GM12878 (cell line): ENCODE results near the gene GSAP.

ENCODE experiments used
- EGR1 ChIP-seq, 2 experiments: IDR thresholded peaks; 1 replicate in 1 of 2; 2 replicates in 1 of 2; pipeline ENCODE4 v1.6.1; 2011 to 2012; ENCODE audit warnings: low read depth in 2 of 2, low read length in 2 of 2, borderline replicate concordance in 1 of 2, mild to moderate bottlenecking in 1 of 2, moderate library complexity in 1 of 2
- FOXK2 ChIP-seq: fragments of 450-650 bp; IDR thresholded peaks from 2 replicates; pipeline ENCODE4 v1.6.1; 2017; ENCODE audit warnings: mild to moderate bottlenecking, moderate library complexity
- FOXM1 ChIP-seq: IDR thresholded peaks from 2 replicates; pipeline ENCODE4 v1.6.1; 2012; ENCODE audit warnings: low read depth, mild to moderate bottlenecking, inconsistent platforms, low read length, moderate library complexity
- HCFC1 ChIP-seq: fragments of 150-350 bp; IDR thresholded peaks from 2 replicates; pipeline ENCODE4 v1.6.1; 2014; ENCODE audit warnings: low read length
- HDGF ChIP-seq: fragments of 450-650 bp; IDR thresholded peaks from 2 replicates; pipeline ENCODE4 v1.6.1; 2016; ENCODE audit warnings: antibody characterized with exemption
- POLR2A ChIP-seq: IDR thresholded peaks from 2 replicates; pipeline ENCODE4 v1.6.1; 2011; ENCODE audit warnings: low read depth, mild to moderate bottlenecking, low read length
- POLR2AphosphoS2 ChIP-seq: IDR thresholded peaks from 2 replicates; pipeline ENCODE4 v1.6.1; 2011; ENCODE audit warnings: low read depth, mild to moderate bottlenecking, low read length, improper control_type of control experiment, moderate library complexity
- RELA ChIP-seq: fragments of 450-650 bp; IDR thresholded peaks from 2 replicates; pipeline ENCODE4 v1.8.0; 2014; ENCODE audit warnings: borderline replicate concordance; ENCODE audit not compliant: partially characterized antibody
- RFX5 ChIP-seq: IDR thresholded peaks from 2 replicates; pipeline ENCODE4 v1.6.1; 2011; ENCODE audit warnings: low read depth, low read length, improper control_type of control experiment
- SREBF2 ChIP-seq: IDR thresholded peaks from 2 replicates; pipeline ENCODE4 v1.6.1; 2012; ENCODE audit warnings: mild to moderate bottlenecking, low read length
- TBL1XR1 ChIP-seq: IDR thresholded peaks from 2 replicates; pipeline ENCODE4 v1.6.1; 2012; ENCODE audit warnings: low read depth, low read length, improper control_type of control experiment
- TF ChIP-seq, protein P1 (sequence below), 3 experiments: IDR thresholded peaks in 2 of 3; conservative IDR thresholded peaks in 1 of 3; 2 replicates each; pipeline ENCODE4 v1.5.1; 2011; ENCODE audit warnings: low read depth in 3 of 3, low read length in 3 of 3, mild to moderate bottlenecking in 3 of 3, control low read depth in 2 of 3, moderate library complexity in 2 of 3, inconsistent platforms in 1 of 3, mixed read lengths in 1 of 3; ENCODE audit not compliant: control insufficient read depth in 2 of 3, insufficient read depth in 1 of 3; ENCODE audit errors: extremely low read depth in 1 of 3

DNA sequence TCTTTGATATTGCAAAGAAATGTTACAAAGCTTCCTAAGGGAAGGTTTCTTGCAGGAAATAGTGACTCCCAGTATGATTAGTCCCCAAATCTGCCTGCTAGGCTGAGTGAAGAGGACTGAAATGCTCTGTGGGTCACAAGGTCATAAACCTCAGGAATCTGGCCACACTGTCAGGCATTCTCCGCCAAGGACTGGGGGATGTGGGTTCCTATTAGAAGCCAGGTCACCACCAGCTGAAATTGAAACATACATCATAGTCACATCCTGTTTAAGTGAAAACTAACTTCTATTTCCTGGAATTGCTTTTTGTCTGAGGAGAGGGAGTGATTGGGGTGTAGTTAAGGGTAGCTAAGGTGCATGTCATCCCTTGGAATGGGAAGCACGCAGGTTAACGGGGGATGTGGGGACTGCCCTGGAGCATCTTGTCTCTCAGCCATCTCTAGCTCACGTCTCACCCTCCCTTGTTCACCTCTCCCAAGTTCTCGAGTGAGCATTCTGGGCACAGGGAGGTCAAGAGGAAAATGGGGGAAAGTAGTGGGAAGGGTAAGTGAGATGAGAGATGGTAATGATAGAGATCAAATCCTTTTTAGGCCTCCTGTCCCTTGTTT is 12.0 kb upstream of the GSAP start:
- TF ChIP-seq HDGF = no peak
- no peak for TF ChIP-seq SREBF2
- TF ChIP-seq EGR1 (IDR thresholded peaks at IDR 0.05; ENCODE audit: borderline replicate concordance in 1 of 2, low read depth in 2 of 2, low read length in 2 of 2) = no peak
- no peak for TF ChIP-seq RFX5
- TF ChIP-seq FOXM1 = no peak
- TF ChIP-seq, protein P1, sequence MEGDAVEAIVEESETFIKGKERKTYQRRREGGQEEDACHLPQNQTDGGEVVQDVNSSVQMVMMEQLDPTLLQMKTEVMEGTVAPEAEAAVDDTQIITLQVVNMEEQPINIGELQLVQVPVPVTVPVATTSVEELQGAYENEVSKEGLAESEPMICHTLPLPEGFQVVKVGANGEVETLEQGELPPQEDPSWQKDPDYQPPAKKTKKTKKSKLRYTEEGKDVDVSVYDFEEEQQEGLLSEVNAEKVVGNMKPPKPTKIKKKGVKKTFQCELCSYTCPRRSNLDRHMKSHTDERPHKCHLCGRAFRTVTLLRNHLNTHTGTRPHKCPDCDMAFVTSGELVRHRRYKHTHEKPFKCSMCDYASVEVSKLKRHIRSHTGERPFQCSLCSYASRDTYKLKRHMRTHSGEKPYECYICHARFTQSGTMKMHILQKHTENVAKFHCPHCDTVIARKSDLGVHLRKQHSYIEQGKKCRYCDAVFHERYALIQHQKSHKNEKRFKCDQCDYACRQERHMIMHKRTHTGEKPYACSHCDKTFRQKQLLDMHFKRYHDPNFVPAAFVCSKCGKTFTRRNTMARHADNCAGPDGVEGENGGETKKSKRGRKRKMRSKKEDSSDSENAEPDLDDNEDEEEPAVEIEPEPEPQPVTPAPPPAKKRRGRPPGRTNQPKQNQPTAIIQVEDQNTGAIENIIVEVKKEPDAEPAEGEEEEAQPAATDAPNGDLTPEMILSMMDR (IDR thresholded peaks at IDR 0.05 in 2 of 3, conservative IDR thresholded peaks at IDR 0.05 in 1 of 3; ENCODE audit: control insufficient read depth in 2 of 3, extremely low read depth in 1 of 3, insufficient read depth in 1 of 3, low read depth in 3 of 3, low read length in 3 of 3) = no peak
- no peak for TF ChIP-seq FOXK2
- no peak for TF ChIP-seq RELA
- no peak for TF ChIP-seq POLR2AphosphoS2
- no peak for TF ChIP-seq POLR2A
- no peak for TF ChIP-seq TBL1XR1
- no peak for TF ChIP-seq HCFC1
